Muscle layer of colon (tissue), 2 donors: ENCODE results near the gene PKD2L1.

ENCODE experiments used
- H3K27ac ChIP-seq: one replicate; pipeline ENCODE4 v1.7.0; 2013; ENCODE audit warnings: low read depth, mild to moderate bottlenecking, low read length, moderate library complexity
- H3K27me3 ChIP-seq, 2 donors: one replicate each; pipeline ENCODE4 v1.7.0; 2013; ENCODE audit warnings: low read length in 2 of 2, mild to moderate bottlenecking in 2 of 2; ENCODE audit not compliant: insufficient read depth in 2 of 2, control insufficient read depth in 1 of 2
- H3K36me3 ChIP-seq: one replicate; pipeline ENCODE4 v1.7.0; 2013; ENCODE audit warnings: mild to moderate bottlenecking, low read length; ENCODE audit not compliant: insufficient read depth
- H3K4me1 ChIP-seq: one replicate; pipeline ENCODE4 v1.7.0; 2013; ENCODE audit warnings: mild to moderate bottlenecking, low read length; ENCODE audit not compliant: insufficient read depth
- H3K4me3 ChIP-seq, 2 donors: one replicate each; pipeline ENCODE4 v1.7.0; 2013; ENCODE audit warnings: low read length in 2 of 2, low read depth in 1 of 2, mild to moderate bottlenecking in 1 of 2, moderate library complexity in 1 of 2
- H3K9ac ChIP-seq: one replicate; pipeline ENCODE4 v1.7.0; 2013; ENCODE audit warnings: low read length
- H3K9me3 ChIP-seq: one replicate; pipeline ENCODE4 v1.7.0; 2013; ENCODE audit warnings: mild to moderate bottlenecking, low read length
- donor health status: abdominal sarcoma.
- donor health status: Adenocarcinoma of cecum.

The PKD2L1 gene

DNA sequence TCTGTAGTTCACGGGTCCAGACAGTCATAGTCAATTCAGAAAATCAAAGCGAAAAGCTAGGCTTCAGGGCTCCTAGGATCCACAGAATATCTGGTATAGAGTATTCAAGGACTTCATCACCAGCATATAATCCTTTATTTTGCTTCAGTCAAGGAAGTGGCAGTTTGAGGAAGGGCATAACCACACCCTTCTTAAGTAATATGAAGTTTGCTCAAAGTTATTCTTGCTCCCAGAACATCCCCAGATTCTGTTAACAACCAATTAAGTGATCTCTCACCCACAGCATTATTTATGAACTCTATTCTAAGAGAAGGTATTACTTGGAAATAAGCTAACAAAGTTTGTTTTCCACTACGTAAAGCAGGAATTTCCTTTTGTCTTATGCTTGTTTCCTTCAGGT lies 75.8 kb downstream of the PKD2L1 start:
- Histone ChIP-seq H3K36me3 (peaks cover 59% of the 10 kb centered on the region), H3K9ac (no peak overlapping the region), H3K27me3 (no peaks in the 10 kb centered on the region), H3K4me3 (no peak overlapping the region), H3K9me3 (no peaks in the 10 kb centered on the region), H3K4me1 (no peaks in the 10 kb centered on the region), H3K27ac (no peak overlapping the region)

DNA sequence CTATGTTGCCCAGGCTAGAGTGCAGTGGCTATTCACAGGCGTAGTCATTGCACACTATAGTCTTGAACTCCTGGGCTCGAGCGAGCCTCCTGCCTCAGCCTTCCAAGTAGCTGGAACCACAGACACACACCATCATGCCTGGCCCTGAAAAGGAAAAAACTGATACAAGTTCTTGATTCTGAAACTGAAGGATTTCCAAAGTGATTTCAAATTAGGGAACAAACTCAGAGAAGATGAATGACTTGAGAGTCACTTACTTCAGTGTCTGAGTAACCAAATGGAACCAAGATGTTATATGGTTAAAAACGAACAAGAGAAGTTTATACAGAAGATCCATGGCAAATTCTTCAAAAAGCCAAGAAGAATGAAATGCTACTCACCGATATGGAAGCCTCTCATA lies 77.0 kb downstream of the PKD2L1 start:
- Histone ChIP-seq H3K4me1 (no peaks in the 10 kb centered on the region), H3K27ac (no peak overlapping the region), H3K9me3 (no peaks in the 10 kb centered on the region), H3K4me3 (no peak overlapping the region), H3K27me3 (no peaks in the 10 kb centered on the region), H3K36me3 (peaks cover 69% of the 10 kb centered on the region), H3K9ac (no peak overlapping the region)

DNA sequence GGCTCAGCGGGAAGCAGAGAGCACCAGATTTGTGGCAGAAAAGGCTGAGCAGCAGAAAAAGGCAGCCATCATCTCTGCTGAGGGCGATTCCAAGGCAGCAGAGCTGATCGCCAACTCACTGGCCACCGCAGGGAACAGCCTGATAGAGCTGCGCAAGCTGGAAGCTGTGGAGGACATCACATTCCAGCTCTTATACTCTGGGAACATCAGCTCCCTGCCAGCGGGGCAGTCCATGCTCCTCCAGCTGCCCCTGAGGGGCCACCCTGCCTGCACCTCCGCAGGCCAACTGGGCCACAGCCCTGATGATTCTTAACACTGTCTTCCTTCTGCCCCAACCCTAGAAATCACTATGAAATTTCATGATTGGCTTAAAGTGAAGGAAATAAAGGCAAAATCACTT lies 81.2 kb downstream of the PKD2L1 start:
- H3K9ac ChIP-seq, result no peak overlapping the region
- H3K9me3 ChIP-seq, result no peaks in the 10 kb centered on the region
- H3K4me3 ChIP-seq, result no peak overlapping the region
- H3K4me1 ChIP-seq, result no peaks in the 10 kb centered on the region
- no peak overlapping the region for H3K27ac ChIP-seq
- H3K36me3 ChIP-seq, result peaks cover 76% of the 10 kb centered on the region
- no peaks in the 10 kb centered on the region for H3K27me3 ChIP-seq

- H3K4me1 ChIP-seq, result no peaks in the 10 kb centered on the region
- H3K9me3 ChIP-seq, result no peaks in the 10 kb centered on the region
- no peak overlapping the region for H3K9ac ChIP-seq
- no peak overlapping the region for H3K27ac ChIP-seq
- H3K4me3 ChIP-seq, result no peak overlapping the region
- peaks cover 72% of the 10 kb centered on the region for H3K36me3 ChIP-seq
- no peaks in the 10 kb centered on the region for H3K27me3 ChIP-seq
Measured at GRCh38 chr10:100245484-100246220, 84.4 kb downstream of the PKD2L1 start.

- H3K4me3 ChIP-seq, result no peak overlapping the region
- no peak overlapping the region for H3K9ac ChIP-seq
- no peaks in the 10 kb centered on the region for H3K4me1 ChIP-seq
- H3K9me3 ChIP-seq, result no peaks in the 10 kb centered on the region
- peaks cover 50% of the 10 kb centered on the region for H3K36me3 ChIP-seq
- H3K27ac ChIP-seq, result no peak overlapping the region
- no peaks in the 10 kb centered on the region for H3K27me3 ChIP-seq
Measured at GRCh38 chr10:100239851-100240250, 90.2 kb downstream of the PKD2L1 start.

GRCh38 chr10:100238429-100238828 lies 91.6 kb downstream of the PKD2L1 start:
- Histone ChIP-seq H3K27me3 (no peaks in the 10 kb centered on the region), H3K9me3 (no peaks in the 10 kb centered on the region), H3K36me3 (peaks cover 53% of the 10 kb centered on the region), H3K4me1 (no peaks in the 10 kb centered on the region), H3K27ac (no peak overlapping the region), H3K9ac (no peak overlapping the region), H3K4me3 (no peak overlapping the region)
